PC-3 (cell line): ENCODE results near the gene FOXP1. TPM values are rescaled to one million over a fixed set of nuclear protein-coding genes. Genes with fewer than 3 reads are reported as not detected.

Source experiments
- ATAC-seq: fragments of 200-7000 bp; cut with Tn5 transposase; 2 replicates; pipeline ENCODE4 v1.9.1; 2020; ENCODE audit warnings: mild to moderate bottlenecking, moderate library complexity
- BruUV-seq: library from RNA; stranded (reverse); fragments of 400-500 nt; replicated peaks from 2 replicates; lab custom pipeline; 2021; lab: Mats Ljungman, UMichigan
- CTCF ChIA-PET: fragments of 300-600 bp; sonication (Branson Sonifier 250); formaldehyde crosslinking; loops from one replicate; lab custom pipeline; 2022; ENCODE audit warnings: antibody characterized with exemption; lab: Charles Lee
- POLR2A ChIA-PET: fragments of 300-600 bp; sonication (Branson Sonifier 250); formaldehyde crosslinking; loops from one replicate; lab custom pipeline; 2022; ENCODE audit warnings: antibody characterized with exemption; ENCODE audit not compliant: unreplicated experiment; lab: Charles Lee
- DNase-seq: peaks from one replicate; pipeline ENCODE4 v3.0.0-alpha.2; 2015
- H2AFZ ChIP-seq: fragments of 300-600 bp; sonication (generic); 2 replicates; pipeline ENCODE4 v1.6.0; 2016; ENCODE audit warnings: antibody characterized with exemption, low read length
- H3F3A ChIP-seq: fragments of 300-600 bp; sonication (generic); one replicate; pipeline ENCODE4 v1.6.0; 2017; ENCODE audit warnings: antibody characterized with exemption, low read length, control low read depth, mild to moderate bottlenecking; ENCODE audit not compliant: unreplicated experiment
- H3K27ac ChIP-seq: fragments of 300-600 bp; sonication (generic); 2 replicates; pipeline ENCODE4 v1.5.1; 2016; ENCODE audit warnings: mild to moderate bottlenecking, low read length
- H3K27me3 ChIP-seq: fragments of 300-600 bp; sonication (generic); 2 replicates; pipeline ENCODE4 v1.6.1; 2016; ENCODE audit warnings: low read length, mixed read lengths
- H3K36me3 ChIP-seq: fragments of 300-600 bp; sonication (generic); 2 replicates; pipeline ENCODE4 v1.6.1; 2016; ENCODE audit warnings: low read depth, mixed run types, low read length, mixed read lengths
- H3K4me1 ChIP-seq: fragments of 300-600 bp; sonication (generic); 2 replicates; pipeline ENCODE4 v1.5.1; 2016; ENCODE audit warnings: low read length; ENCODE audit not compliant: insufficient read depth
- H3K4me2 ChIP-seq: fragments of 300-600 bp; sonication (generic); 2 replicates; pipeline ENCODE4 v1.6.0; 2016; ENCODE audit warnings: low read length
- H3K4me3 ChIP-seq: fragments of 300-600 bp; sonication (generic); 2 replicates; pipeline ENCODE4 v1.5.1; 2016; ENCODE audit warnings: mild to moderate bottlenecking, low read length, mixed read lengths
- H3K79me2 ChIP-seq: fragments of 300-600 bp; sonication (generic); 2 replicates; pipeline ENCODE4 v1.6.1; 2017; ENCODE audit warnings: low read length, mixed read lengths
- H3K9ac ChIP-seq: fragments of 300-600 bp; sonication (generic); 2 replicates; pipeline ENCODE4 v1.6.0; 2016; ENCODE audit warnings: mild to moderate bottlenecking, low read length
- H3K9me2 ChIP-seq: fragments of 300-600 bp; sonication (generic); replicated peaks from 2 replicates; pipeline ENCODE4 v1.6.1; 2016; ENCODE audit warnings: mixed run types, low read length, mixed read lengths
- H3K9me3 ChIP-seq: fragments of 300-600 bp; sonication (generic); 2 replicates; pipeline ENCODE4 v1.6.1; 2016; ENCODE audit warnings: low read length, mixed read lengths
- H4K20me1 ChIP-seq: fragments of 300-600 bp; sonication (generic); 2 replicates; pipeline ENCODE4 v1.6.1; 2016; ENCODE audit warnings: low read length, mixed read lengths
- EZH2 ChIP-seq: fragments of 300-600 bp; sonication (generic); IDR thresholded peaks from one replicate; pipeline ENCODE4 v1.6.1; 2017; ENCODE audit warnings: antibody characterized with exemption, mild to moderate bottlenecking, low read length; ENCODE audit not compliant: unreplicated experiment
- EZH2phosphoT487 ChIP-seq: fragments of 300-600 bp; sonication (generic); IDR thresholded peaks from 2 replicates; pipeline ENCODE4 v1.6.1; 2018; ENCODE audit warnings: mild to moderate bottlenecking, antibody characterized with exemption, low read length, borderline replicate concordance
- intact Hi-C: fragments of 100-400 bp; cut with micrococcal nuclease; formaldehyde crosslinking; loops from 2 replicates; pipeline ENCODE4 v1.9.0; 2023
- total RNA-seq: library from RNA; depleted of rRNA; stranded (reverse); fragments of >200 nt; gene quantifications from 2 replicates; pipeline ENCODE4 v1.2.3, GENCODE V29; 2014
- TF ChIP-seq, protein P1 (sequence below): fragments of 300-600 bp; sonication (generic); conservative IDR thresholded peaks from 2 replicates; pipeline ENCODE4 v1.5.1; 2017; ENCODE audit warnings: antibody characterized with exemption, low read depth, mild to moderate bottlenecking, low read length

Gene FOXP1
- total RNA-seq, 1 experiment from 2014 or later = 35.3 TPM

DNA sequence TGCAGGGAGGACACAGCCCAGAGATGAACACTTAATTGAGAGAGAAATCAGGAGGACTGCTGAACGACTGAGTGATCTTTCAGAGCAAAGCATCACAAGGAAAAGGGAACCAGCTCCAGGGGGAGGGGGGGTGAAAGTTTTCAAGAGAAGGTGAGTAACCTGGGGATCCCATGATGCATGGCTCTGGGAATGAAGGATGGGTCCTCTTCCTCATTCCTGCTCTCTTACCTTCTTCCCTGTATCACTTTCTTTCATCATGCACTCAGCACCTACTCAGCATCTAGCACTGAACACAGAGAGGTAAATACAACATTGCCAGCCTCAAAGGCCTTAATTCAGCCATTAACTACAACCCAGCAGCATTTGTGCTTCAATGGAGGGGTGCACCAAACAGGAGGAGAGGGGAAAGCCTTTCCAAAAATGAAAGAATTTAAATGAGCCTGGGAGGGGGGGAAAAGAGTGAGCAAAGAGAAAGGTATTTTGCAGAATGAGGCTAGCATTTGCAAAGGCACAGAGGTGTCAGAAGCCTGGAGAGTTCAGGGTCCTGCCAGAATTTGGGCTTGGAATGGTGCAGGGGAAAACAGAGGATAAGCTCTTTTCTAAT, 427.4 kb downstream of the FOXP1 start:
- H3K27ac ChIP-seq = no peak overlapping the region
- no peaks in the 10 kb centered on the region for H3F3A ChIP-seq
- H3K27me3 ChIP-seq = no peaks in the 10 kb centered on the region
- DNase-seq (peak; percentile 43), ATAC-seq (peak; percentile 42)
- no peaks in the 10 kb centered on the region for H3K9me3 ChIP-seq
- peaks cover 7% of the 10 kb centered on the region for H3K4me1 ChIP-seq
- H3K36me3 ChIP-seq = no peaks in the 10 kb centered on the region
- H3K4me3 ChIP-seq = no peak overlapping the region
- CTCF ChIA-PET = no interaction called here
- H4K20me1 ChIP-seq = no peaks in the 10 kb centered on the region
- intact Hi-C loops = no loop called here
- H3K79me2 ChIP-seq = no peaks in the 10 kb centered on the region
- no peak overlapping the region for H3K9ac ChIP-seq
- no peak overlapping the region for H3K4me2 ChIP-seq
- BruUV-seq = no TSS peak
- POLR2A ChIA-PET = no interaction called here
- H2AFZ ChIP-seq = no peak overlapping the region
- no peaks in the 10 kb centered on the region for H3K9me2 ChIP-seq
- TF ChIP-seq, protein P1, sequence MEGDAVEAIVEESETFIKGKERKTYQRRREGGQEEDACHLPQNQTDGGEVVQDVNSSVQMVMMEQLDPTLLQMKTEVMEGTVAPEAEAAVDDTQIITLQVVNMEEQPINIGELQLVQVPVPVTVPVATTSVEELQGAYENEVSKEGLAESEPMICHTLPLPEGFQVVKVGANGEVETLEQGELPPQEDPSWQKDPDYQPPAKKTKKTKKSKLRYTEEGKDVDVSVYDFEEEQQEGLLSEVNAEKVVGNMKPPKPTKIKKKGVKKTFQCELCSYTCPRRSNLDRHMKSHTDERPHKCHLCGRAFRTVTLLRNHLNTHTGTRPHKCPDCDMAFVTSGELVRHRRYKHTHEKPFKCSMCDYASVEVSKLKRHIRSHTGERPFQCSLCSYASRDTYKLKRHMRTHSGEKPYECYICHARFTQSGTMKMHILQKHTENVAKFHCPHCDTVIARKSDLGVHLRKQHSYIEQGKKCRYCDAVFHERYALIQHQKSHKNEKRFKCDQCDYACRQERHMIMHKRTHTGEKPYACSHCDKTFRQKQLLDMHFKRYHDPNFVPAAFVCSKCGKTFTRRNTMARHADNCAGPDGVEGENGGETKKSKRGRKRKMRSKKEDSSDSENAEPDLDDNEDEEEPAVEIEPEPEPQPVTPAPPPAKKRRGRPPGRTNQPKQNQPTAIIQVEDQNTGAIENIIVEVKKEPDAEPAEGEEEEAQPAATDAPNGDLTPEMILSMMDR = no peak
- TF ChIP-seq EZH2phosphoT487 (no peak), EZH2 (no peak)

DNA sequence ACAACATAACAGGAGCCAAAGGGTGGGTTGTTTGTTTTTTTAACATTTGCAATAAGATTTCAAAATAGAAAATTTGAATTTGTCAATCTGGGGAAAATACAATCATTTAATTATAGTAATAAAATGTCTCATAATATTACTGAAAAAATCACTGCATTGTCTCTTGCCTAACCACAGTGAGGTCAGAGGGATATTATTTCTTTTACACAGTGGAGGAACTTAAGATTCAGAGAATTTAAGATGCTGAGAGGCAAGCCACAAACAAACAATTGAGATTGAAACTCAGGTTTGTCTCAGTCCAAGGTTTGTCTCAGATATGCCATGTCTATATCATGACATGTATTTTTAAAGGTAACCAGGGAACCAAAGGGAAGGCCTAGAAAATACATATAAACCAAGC, 428.7 kb downstream of the FOXP1 start:
- CTCF ChIA-PET = no interaction called here
- Histone ChIP-seq H3K36me3 (no peaks in the 10 kb centered on the region), H3K4me2 (no peak overlapping the region), H3K79me2 (no peaks in the 10 kb centered on the region), H4K20me1 (no peaks in the 10 kb centered on the region), H3K27ac (no peak overlapping the region), H2AFZ (no peak overlapping the region), H3K4me1 (peaks cover 11% of the 10 kb centered on the region), H3F3A (no peaks in the 10 kb centered on the region), H3K9ac (no peak overlapping the region), H3K9me3 (no peaks in the 10 kb centered on the region), H3K27me3 (no peaks in the 10 kb centered on the region), H3K9me2 (no peaks in the 10 kb centered on the region), H3K4me3 (no peak overlapping the region)
- no peak for DNase-seq
- intact Hi-C loops = no loop called here
- ATAC-seq = no peak
- TF ChIP-seq EZH2phosphoT487 (no peak), EZH2 (no peak)
- TF ChIP-seq, protein P1 = no peak
- POLR2A ChIA-PET = no interaction called here
- no TSS peak for BruUV-seq

DNA sequence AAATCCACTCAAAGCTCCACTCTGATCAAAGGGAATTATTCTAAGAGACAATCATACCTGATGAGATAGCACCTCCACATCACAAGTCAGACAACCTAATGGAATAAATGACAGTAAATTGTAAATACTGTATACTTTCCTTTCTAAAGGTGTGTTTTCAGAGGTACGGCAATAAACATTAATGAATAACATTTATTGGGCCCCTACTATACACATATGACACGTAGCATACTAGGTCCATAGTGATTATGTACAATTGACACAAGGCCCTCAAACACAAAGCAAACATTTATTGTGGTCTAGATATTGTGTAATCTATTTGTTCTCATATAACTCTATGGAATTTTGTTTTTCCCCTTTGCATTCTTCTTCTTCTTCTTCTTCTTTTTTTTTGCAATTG, 429.8 kb downstream of the FOXP1 start:
- no peaks in the 10 kb centered on the region for H3K79me2 ChIP-seq

More for the DNA sequence above, 429.8 kb downstream of the FOXP1 start:
- intact Hi-C loops = no loop called here
- H4K20me1 ChIP-seq = no peaks in the 10 kb centered on the region
- peak overlapping the region; percentile 5; the same call in 1 of the 2 replicates for H3K4me2 ChIP-seq
- ChIA-PET POLR2A (interaction anchor here (0.6 kb wide), 1 partner anchor 293 kb away, joined by 5 read pairs; no protein-coding TSS in a partner anchor), CTCF (interaction anchor here (0.6 kb wide), 1 partner anchor 629 kb away, joined by 8 read pairs; no protein-coding TSS in a partner anchor)
- TF ChIP-seq EZH2phosphoT487 (no peak), EZH2 (no peak)
- TF ChIP-seq, protein P1 = no peak
- peak; percentile 45 for ATAC-seq
- BruUV-seq = no TSS peak
- peak; percentile 55 for DNase-seq
- H3K9me3 ChIP-seq = no peaks in the 10 kb centered on the region
- no peak overlapping the region for H3K9ac ChIP-seq
- H3K36me3 ChIP-seq = no peaks in the 10 kb centered on the region
- H3K4me3 ChIP-seq = no peak overlapping the region
- H3K9me2 ChIP-seq = no peaks in the 10 kb centered on the region
- no peaks in the 10 kb centered on the region for H3K27me3 ChIP-seq
- no peak overlapping the region for H3K27ac ChIP-seq
- H3F3A ChIP-seq = no peaks in the 10 kb centered on the region
- no peak overlapping the region for H2AFZ ChIP-seq
- peaks cover 11% of the 10 kb centered on the region for H3K4me1 ChIP-seq
